ENCODE results near the gene ANGPTL7. TPM values are rescaled to one million over a fixed set of nuclear protein-coding genes. Genes with fewer than 3 reads are reported as not detected.

The ANGPTL7 gene
- total and polyA plus RNA-seq, 7 donors: 0.51 to 6.4 (median 2.2) TPM; not detected in 1

DNA sequence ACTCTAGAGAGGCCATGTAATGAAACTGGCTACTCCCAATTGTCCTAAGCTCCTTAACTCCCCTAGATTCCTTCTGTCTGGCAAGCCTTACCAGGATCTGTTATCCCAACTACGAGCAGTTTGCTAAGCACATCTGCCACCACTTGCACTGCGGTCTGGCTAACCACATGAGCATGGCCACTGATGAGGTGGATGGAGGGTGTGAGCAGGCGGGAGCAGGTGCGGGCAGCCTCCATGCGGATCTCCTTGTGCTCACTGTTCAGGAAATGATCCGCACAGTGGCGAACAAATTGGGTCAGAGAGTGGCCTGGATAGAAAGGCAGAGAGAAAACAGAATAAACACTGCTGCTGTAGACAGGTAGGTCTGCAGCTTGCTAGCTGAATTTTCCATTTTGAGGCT is 49.2 kb downstream of the ANGPTL7 start:
- intact Hi-C loops (cut with DNase I): no loop called here

GRCh38 chr1:11245248-11245647 is 56.1 kb downstream of the ANGPTL7 start:
- Histone ChIP-seq H3K36me3 (peaks cover 20 to 76% (median 39%) of the 10 kb centered on the region in 4 donors), H3K27ac (no peak overlapping the region), H3K4me3 (no peak overlapping the region), H3K4me1 (no peaks in the 10 kb centered on the region), H3K9me3 (no peaks in the 10 kb centered on the region), H3K27me3 (no peaks in the 10 kb centered on the region)
- DNase-seq: no peak
- intact Hi-C loops (cut with DNase I): no loop called here
- TF ChIP-seq CTCF (IDR thresholded peaks at IDR 0.05) (no peak), POLR2A (IDR thresholded peaks at IDR 0.05) (no peak), EP300 (IDR thresholded peaks at IDR 0.05) (no peak), POLR2AphosphoS5 (IDR thresholded peaks at IDR 0.05) (no peak)
- WGBS, 2 donors: 86 to 88% methylated on average over 3 of the region's 3 CpGs

More for the DNA sequence above, 49.2 kb downstream of the ANGPTL7 start:
- Histone ChIP-seq H3K27me3 (no peaks in the 10 kb centered on the region), H3K27ac (no peak overlapping the region), H3K36me3 (peaks cover 16 to 100% (median 50%) of the 10 kb centered on the region in 4 donors), H3K9me3 (no peaks in the 10 kb centered on the region), H3K4me1 (peaks cover 0 to 7% (median 6%) of the 10 kb centered on the region in 4 donors), H3K4me3 (no peak overlapping the region)
- 97% methylated on average over 7 of the region's 7 CpGs for WGBS, 2 donors
- TF ChIP-seq POLR2A (IDR thresholded peaks at IDR 0.05): no peak
- TF ChIP-seq EP300 (IDR thresholded peaks at IDR 0.05): no peak
- no peak for TF ChIP-seq CTCF (IDR thresholded peaks at IDR 0.05)
- TF ChIP-seq POLR2AphosphoS5 (IDR thresholded peaks at IDR 0.05): no peak
- no peak for DNase-seq

Small RNAs within 50 kb of the gene (small RNA-seq; reads per million reads assigned to genes)
- gene RNU6-291P: 0 reads per million in 3 donors
- 0 reads per million in 3 donors for gene RNU6-537P
- gene RPL39P6: 0 reads per million in 3 donors

Other genes with a start within 250 kb of the ANGPTL7 start
- 100 to 1,000 TPM in 3 of 4 donors, 10 to 100 TPM in 1; 68.6 to 158 (median 125) TPM for gene TARDBP, start 176.7 kb upstream of the ANGPTL7 start, total RNA-seq
- gene TARDBP, start 176.7 kb upstream of the ANGPTL7 start, polyA plus RNA-seq: 100 to 1,000 TPM; 108 to 158 (median 123) TPM
- not detected for gene MASP2, start 142.1 kb upstream of the ANGPTL7 start, total RNA-seq
- under 1 TPM in 1 of 3 donors, not detected in 2; 0.03 TPM for gene MASP2, start 142.1 kb upstream of the ANGPTL7 start, polyA plus RNA-seq
- 10 to 100 TPM; 27.2 to 32.1 (median 30.0) TPM for gene SRM, start 129.3 kb upstream of the ANGPTL7 start, total RNA-seq
- 10 to 100 TPM; 17.8 to 77.1 (median 25.8) TPM for gene SRM, start 129.3 kb upstream of the ANGPTL7 start, polyA plus RNA-seq
- gene EXOSC10, start 89.5 kb upstream of the ANGPTL7 start, total RNA-seq: 10 to 100 TPM; 33.5 to 53.7 (median 40.1) TPM
- gene EXOSC10, start 89.5 kb upstream of the ANGPTL7 start, polyA plus RNA-seq: 10 to 100 TPM; 18.6 to 39.0 (median 19.9) TPM
- gene MTOR, start 73.2 kb downstream of the ANGPTL7 start, total RNA-seq: 10 to 100 TPM; 22.8 to 38.1 (median 30.0) TPM
- gene MTOR, start 73.2 kb downstream of the ANGPTL7 start, polyA plus RNA-seq: 10 to 100 TPM in 2 of 3 donors, 1 to 10 TPM in 1; 7.6 to 25.7 (median 10.2) TPM
- 10 to 100 TPM in 2 of 4 donors, 1 to 10 TPM in 2; 8.2 to 13.6 (median 11.2) TPM for gene UBIAD1, start 83.8 kb downstream of the ANGPTL7 start, total RNA-seq
- 10 to 100 TPM in 1 of 3 donors, 1 to 10 TPM in 2; 3.6 to 11.9 (median 5.1) TPM for gene UBIAD1, start 83.8 kb downstream of the ANGPTL7 start, polyA plus RNA-seq

All from sigmoid colon (tissue), 7 donors.